DND-41 (cell line): Measurements from ENCODE around the gene MCC.

Experiments used
- ATAC-seq: fragments of 200-7000 bp; cut with Tn5 transposase; 3 replicates; pipeline ENCODE4 v1.9.1; 2021; ENCODE audit warnings: low read depth; ENCODE audit not compliant: insufficient read depth
- DNase-seq: peaks from one replicate; pipeline ENCODE4 v3.0.0-alpha.2; 2020
- H2AFZ ChIP-seq: 2 replicates; pipeline ENCODE4 v1.6.0; 2012; ENCODE audit warnings: low read depth, low read length
- H3K27ac ChIP-seq: 2 replicates; pipeline ENCODE4 v1.5.1; 2012; ENCODE audit warnings: low read length, inconsistent platforms
- H3K27me3 ChIP-seq: fragments of 200-600 bp; sonication (generic); 2 replicates; pipeline ENCODE4 v1.6.0; 2012; ENCODE audit warnings: low read length, mild to moderate bottlenecking, inconsistent platforms; ENCODE audit not compliant: insufficient read depth, poor library complexity
- H3K36me3 ChIP-seq: 2 replicates; pipeline ENCODE4 v1.5.1; 2012; ENCODE audit warnings: low read length, inconsistent platforms; ENCODE audit not compliant: insufficient read depth
- H3K4me1 ChIP-seq: 2 replicates; pipeline ENCODE4 v1.5.1; 2012; ENCODE audit warnings: mild to moderate bottlenecking, low read length; ENCODE audit not compliant: insufficient read depth
- H3K4me2 ChIP-seq: 2 replicates; pipeline ENCODE4 v1.6.0; 2012; ENCODE audit warnings: mild to moderate bottlenecking, moderate library complexity, low read length, inconsistent platforms; ENCODE audit not compliant: insufficient read depth
- H3K4me3 ChIP-seq, 2 experiments: fragments of 200-600 bp in 1 of 2; shearing (Covaris generic) in 1 of 2; 2 replicates each; pipeline ENCODE4 v1.5.1; 2012 to 2016; ENCODE audit warnings: inconsistent platforms in 2 of 2, low read length in 2 of 2, mild to moderate bottlenecking in 2 of 2, low read depth in 1 of 2, moderate library complexity in 1 of 2
- H3K79me2 ChIP-seq: 2 replicates; pipeline ENCODE4 v1.6.0; 2012; ENCODE audit warnings: low read length, inconsistent platforms; ENCODE audit not compliant: insufficient read depth
- H3K9ac ChIP-seq: 2 replicates; pipeline ENCODE4 v1.6.0; 2012; ENCODE audit warnings: low read depth, mild to moderate bottlenecking, inconsistent platforms, low read length, moderate library complexity
- H3K9me3 ChIP-seq: 2 replicates; pipeline ENCODE4 v1.5.1; 2012; ENCODE audit warnings: low read length, moderate library complexity, mild to moderate bottlenecking, inconsistent platforms; ENCODE audit not compliant: insufficient read depth, severe bottlenecking
- H4K20me1 ChIP-seq: 2 replicates; pipeline ENCODE4 v1.6.0; 2012; ENCODE audit warnings: low read length; ENCODE audit not compliant: insufficient read depth
- CTCF ChIP-seq: IDR thresholded peaks from 2 replicates; pipeline ENCODE4 v1.5.1; 2012; ENCODE audit warnings: borderline replicate concordance, low read length, moderate library complexity, mild to moderate bottlenecking; ENCODE audit not compliant: poor library complexity, severe bottlenecking; ENCODE audit errors: extremely low read depth
- EZH2 ChIP-seq: IDR thresholded peaks from 3 replicates; pipeline ENCODE4 v1.6.1; 2012; ENCODE audit warnings: borderline replicate concordance, low read depth, mild to moderate bottlenecking, moderate library complexity, low read length, inconsistent platforms; ENCODE audit not compliant: severe bottlenecking

Gene MCC

GRCh38 chr5:113230711-113231652, 257.3 kb downstream of the MCC start:
- H3K9me3 ChIP-seq, result no peaks in the 10 kb centered on the region
- H4K20me1 ChIP-seq, result no peaks in the 10 kb centered on the region
- H3K36me3 ChIP-seq, result no peaks in the 10 kb centered on the region
- no peaks in the 10 kb centered on the region for H3K4me1 ChIP-seq
- ATAC-seq (no peak), DNase-seq (no peak)
- H3K4me3 ChIP-seq, result no peak overlapping the region
- no peak overlapping the region for H3K9ac ChIP-seq
- H3K27ac ChIP-seq, result no peak overlapping the region
- TF ChIP-seq CTCF (no peak), EZH2 (no peak)
- H3K27me3 ChIP-seq, result no peaks in the 10 kb centered on the region
- H2AFZ ChIP-seq, result no peak overlapping the region
- H3K4me2 ChIP-seq, result no peak overlapping the region
- H3K79me2 ChIP-seq, result no peaks in the 10 kb centered on the region

- H3K27me3 ChIP-seq, result no peaks in the 10 kb centered on the region
- H3K4me3 ChIP-seq, result no peak overlapping the region
- no peak overlapping the region for H3K9ac ChIP-seq
- DNase-seq, result no peak
- TF ChIP-seq EZH2, result no peak
- TF ChIP-seq CTCF, result no peak
- no peak overlapping the region for H3K27ac ChIP-seq
- H3K4me1 ChIP-seq, result no peaks in the 10 kb centered on the region
- no peaks in the 10 kb centered on the region for H3K9me3 ChIP-seq
- H3K79me2 ChIP-seq, result no peaks in the 10 kb centered on the region
- no peak overlapping the region for H2AFZ ChIP-seq
- H3K4me2 ChIP-seq, result no peak overlapping the region
- H4K20me1 ChIP-seq, result no peaks in the 10 kb centered on the region
- no peaks in the 10 kb centered on the region for H3K36me3 ChIP-seq
- no peak for ATAC-seq
These were observed 260.5 kb downstream of the MCC start for GRCh38 chr5:113227798-113228197.

- H3K4me2 ChIP-seq, result no peak overlapping the region
- no peak overlapping the region for H3K9ac ChIP-seq
- H3K79me2 ChIP-seq, result no peaks in the 10 kb centered on the region
- H3K4me3 ChIP-seq, result no peak overlapping the region
- no peaks in the 10 kb centered on the region for H3K36me3 ChIP-seq
- ATAC-seq (no peak), DNase-seq (no peak)
- H3K9me3 ChIP-seq, result no peaks in the 10 kb centered on the region
- no peaks in the 10 kb centered on the region for H3K27me3 ChIP-seq
- no peak overlapping the region for H2AFZ ChIP-seq
- H4K20me1 ChIP-seq, result no peaks in the 10 kb centered on the region
- TF ChIP-seq CTCF (no peak), EZH2 (no peak)
- no peak overlapping the region for H3K27ac ChIP-seq
- no peaks in the 10 kb centered on the region for H3K4me1 ChIP-seq
These were observed 262.0 kb downstream of the MCC start for GRCh38 chr5:113226116-113226736.
